Measurements from ENCODE around the gene PTH2R.

GRCh38 chr2:208488686-208489564, 82.3 kb downstream of the PTH2R start:
- TF ChIP-seq POLR2A (IDR thresholded peaks at IDR 0.05) (no peak), CTCF (IDR thresholded peaks at IDR 0.05) (no peak), POLR2AphosphoS5 (IDR thresholded peaks at IDR 0.05) (no peak)

All from breast epithelium (tissue), 3 donors.